ENCODE data around the gene MFSD1.

Gene MFSD1

GRCh38 chr3:158823426-158823825 lies 21.6 kb downstream of the MFSD1 start:
- in situ Hi-C loops (cut with MboI; ENCODE audit: low pct_unique_long_range_greater_than_20kb, low sequenced_read_pairs, unreplicated experiment): no loop called here
- DNase-seq (ENCODE audit: low spot score): no peak
- no peak for TF ChIP-seq CTCF (IDR thresholded peaks at IDR 0.05; ENCODE audit: extremely low read depth, insufficient read depth, missing control alignments)

- TF ChIP-seq CTCF (IDR thresholded peaks at IDR 0.05; ENCODE audit: extremely low read depth, insufficient read depth, missing control alignments): no peak
- DNase-seq (ENCODE audit: low spot score): no peak
- in situ Hi-C loops (cut with MboI; ENCODE audit: low pct_unique_long_range_greater_than_20kb, low sequenced_read_pairs, unreplicated experiment): no loop called here
These were observed 25.9 kb downstream of the MFSD1 start for GRCh38 chr3:158827773-158828172.

GRCh38 chr3:158830391-158830790 lies 28.5 kb downstream of the MFSD1 start:
- TF ChIP-seq CTCF (IDR thresholded peaks at IDR 0.05; ENCODE audit: extremely low read depth, insufficient read depth, missing control alignments): no peak
- no peak for DNase-seq (ENCODE audit: low spot score)
- in situ Hi-C loops (cut with MboI; ENCODE audit: low pct_unique_long_range_greater_than_20kb, low sequenced_read_pairs, unreplicated experiment): no loop called here

GRCh38 chr3:158831861-158832260 lies 30.0 kb downstream of the MFSD1 start:
- DNase-seq (ENCODE audit: low spot score): no peak
- no peak for TF ChIP-seq CTCF (IDR thresholded peaks at IDR 0.05; ENCODE audit: extremely low read depth, insufficient read depth, missing control alignments)
- in situ Hi-C loops (cut with MboI; ENCODE audit: low pct_unique_long_range_greater_than_20kb, low sequenced_read_pairs, unreplicated experiment): no loop called here

GRCh38 chr3:158835631-158836030 lies 33.8 kb downstream of the MFSD1 start:
- in situ Hi-C loops (cut with MboI; ENCODE audit: low pct_unique_long_range_greater_than_20kb, low sequenced_read_pairs, unreplicated experiment): no loop called here
- TF ChIP-seq CTCF (IDR thresholded peaks at IDR 0.05; ENCODE audit: extremely low read depth, insufficient read depth, missing control alignments): no peak
- no peak for DNase-seq (ENCODE audit: low spot score)

- in situ Hi-C loops (cut with MboI; ENCODE audit: low pct_unique_long_range_greater_than_20kb, low sequenced_read_pairs, unreplicated experiment): no loop called here
- no peak for TF ChIP-seq CTCF (IDR thresholded peaks at IDR 0.05; ENCODE audit: extremely low read depth, insufficient read depth, missing control alignments)
- no peak for DNase-seq (ENCODE audit: low spot score)
These were observed 34.5 kb downstream of the MFSD1 start for GRCh38 chr3:158836312-158836711.

- DNase-seq (ENCODE audit: low spot score): no peak
- in situ Hi-C loops (cut with MboI; ENCODE audit: low pct_unique_long_range_greater_than_20kb, low sequenced_read_pairs, unreplicated experiment): no loop called here
- no peak for TF ChIP-seq CTCF (IDR thresholded peaks at IDR 0.05; ENCODE audit: extremely low read depth, insufficient read depth, missing control alignments)
These were observed 35.4 kb downstream of the MFSD1 start for GRCh38 chr3:158837240-158837639.
